BJ (cell line): ENCODE results near the gene FGFR2. TPM values are rescaled to one million over a fixed set of nuclear protein-coding genes. Genes with fewer than 3 reads are reported as not detected.

Experiments
- CTCF ChIA-PET: fragments of 350-600 bp; formaldehyde crosslinking; extraction: SDS; loops from one replicate; lab custom pipeline; 2021; ENCODE audit warnings: antibody characterized with exemption, inconsistent platforms; lab: Yijun Ruan, JAX
- POLR2A ChIA-PET: fragments of 300-600 bp; sonication (Branson Sonifier 250); formaldehyde crosslinking; extraction: SDS; loops from one replicate; lab custom pipeline; 2021; ENCODE audit warnings: antibody characterized with exemption; lab: Charles Lee
- DNase-seq: peaks from one replicate; pipeline ENCODE4 v3.0.0-alpha.2; 2011; ENCODE audit warnings: low read depth
- H3K27me3 ChIP-seq: 2 replicates; pipeline ENCODE4 v1.6.0; 2011; ENCODE audit warnings: low read length; ENCODE audit not compliant: control insufficient read depth, insufficient read depth
- H3K36me3 ChIP-seq: 2 replicates; pipeline ENCODE4 v1.5.1; 2011; ENCODE audit warnings: low read length; ENCODE audit not compliant: control insufficient read depth, insufficient read depth
- H3K4me3 ChIP-seq: 2 replicates; pipeline ENCODE4 v1.5.1; 2011; ENCODE audit warnings: low read depth, mild to moderate bottlenecking, control low read depth, low read length
- CTCF ChIP-seq: IDR thresholded peaks from 2 replicates; pipeline ENCODE4 v1.5.1; 2011; ENCODE audit warnings: low read depth, mild to moderate bottlenecking, control low read depth, inconsistent platforms, low read length, moderate library complexity; ENCODE audit not compliant: insufficient read depth
- polyA plus RNA-seq: library from polyadenylated mRNA; depleted of rRNA; stranded (reverse); fragments of >200 nt; gene quantifications from 2 replicates; pipeline ENCODE4 v1.2.3, GENCODE V29; 2011

Gene FGFR2
- polyA plus RNA-seq, 1 experiment, result 0.26 TPM

- CTCF ChIA-PET, result no interaction called here
- Histone ChIP-seq H3K36me3 (no peaks in the 10 kb centered on the region), H3K27me3 (peaks cover 17% of the 10 kb centered on the region), H3K4me3 (no peak overlapping the region)
- POLR2A ChIA-PET, result no interaction called here
- TF ChIP-seq CTCF, result no peak
- no peak for DNase-seq
These were observed 1.3 kb downstream of the FGFR2 start for GRCh38 chr10:121596689-121597503.

- H3K4me3 ChIP-seq, result no peak overlapping the region
- POLR2A ChIA-PET, result no interaction called here
- DNase-seq, result no peak
- H3K27me3 ChIP-seq, result peaks cover 17% of the 10 kb centered on the region
- TF ChIP-seq CTCF, result no peak
- CTCF ChIA-PET, result no interaction called here
- H3K36me3 ChIP-seq, result no peaks in the 10 kb centered on the region
These were observed 2.2 kb downstream of the FGFR2 start for GRCh38 chr10:121595806-121596688.

- H3K4me3 ChIP-seq, result no peak overlapping the region
- ChIA-PET POLR2A (no interaction called here), CTCF (no interaction called here)
- peaks cover 17% of the 10 kb centered on the region for H3K27me3 ChIP-seq
- TF ChIP-seq CTCF, result no peak
- H3K36me3 ChIP-seq, result no peaks in the 10 kb centered on the region
- no peak for DNase-seq
These were observed 2.9 kb downstream of the FGFR2 start for GRCh38 chr10:121595351-121595805.

GRCh38 chr10:121594623-121595350 is 3.5 kb downstream of the FGFR2 start:
- Histone ChIP-seq H3K4me3 (no peak overlapping the region), H3K27me3 (peaks cover 15% of the 10 kb centered on the region), H3K36me3 (no peaks in the 10 kb centered on the region)
- TF ChIP-seq CTCF, result no peak
- peak; percentile 16 for DNase-seq
- ChIA-PET CTCF (no interaction called here), POLR2A (no interaction called here)
